Astrocyte of the spinal cord (primary cell): Measurements from ENCODE around the gene PEAK3.

Experiments used
- DNase-seq: peaks from one replicate; pipeline ENCODE4 v3.0.0; 2011; ENCODE audit warnings: low read depth, low spot score
- H3K4me3 ChIP-seq: 2 replicates; pipeline ENCODE4 v1.5.1; 2011; ENCODE audit warnings: low read depth, mild to moderate bottlenecking, low read length, moderate library complexity
- in situ Hi-C: cut with HindIII; loops from 2 replicates; pipeline ENCODE4 v1.10.0; 2017; ENCODE audit warnings: low sequenced_read_pairs
- TF ChIP-seq, protein P1 (sequence below): IDR thresholded peaks from 2 replicates; pipeline ENCODE4 v1.5.1; 2012; ENCODE audit warnings: low read depth, mild to moderate bottlenecking, low read length, inconsistent platforms

PEAK3 gene

DNA sequence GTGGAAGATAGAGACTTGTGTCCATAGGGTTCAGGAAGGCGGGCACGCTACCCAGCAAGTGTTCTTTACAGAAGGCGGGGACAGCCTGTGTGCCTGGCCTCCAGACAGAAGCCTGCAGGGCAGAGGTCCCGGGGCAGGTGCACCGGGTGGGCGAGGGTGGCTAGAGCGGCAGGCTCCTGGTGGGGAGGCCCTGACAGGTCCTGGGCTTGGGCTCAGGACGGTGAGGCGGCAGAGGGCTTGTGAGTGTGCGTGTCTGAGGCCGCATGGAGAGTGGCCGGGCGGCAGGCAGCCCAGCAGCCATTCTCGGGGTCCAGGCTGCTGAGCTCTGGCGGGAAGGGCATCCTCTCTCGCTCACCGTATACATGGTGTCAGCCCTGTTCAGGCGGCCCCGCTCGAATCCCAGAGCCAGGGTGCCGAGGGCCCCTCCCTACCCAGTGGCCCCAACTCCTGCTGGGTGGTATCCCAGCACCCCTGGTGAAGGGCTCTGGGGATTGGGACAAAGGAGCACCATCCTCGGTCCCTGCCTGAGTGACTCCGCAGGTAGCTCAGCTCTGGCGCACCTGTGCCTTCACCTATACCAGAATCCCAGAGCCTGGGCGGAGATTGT lies 35.9 kb downstream of the PEAK3 start:
- in situ Hi-C loops = no loop called here
- DNase-seq = no peak
- no peak overlapping the region for H3K4me3 ChIP-seq
- TF ChIP-seq, protein P1, sequence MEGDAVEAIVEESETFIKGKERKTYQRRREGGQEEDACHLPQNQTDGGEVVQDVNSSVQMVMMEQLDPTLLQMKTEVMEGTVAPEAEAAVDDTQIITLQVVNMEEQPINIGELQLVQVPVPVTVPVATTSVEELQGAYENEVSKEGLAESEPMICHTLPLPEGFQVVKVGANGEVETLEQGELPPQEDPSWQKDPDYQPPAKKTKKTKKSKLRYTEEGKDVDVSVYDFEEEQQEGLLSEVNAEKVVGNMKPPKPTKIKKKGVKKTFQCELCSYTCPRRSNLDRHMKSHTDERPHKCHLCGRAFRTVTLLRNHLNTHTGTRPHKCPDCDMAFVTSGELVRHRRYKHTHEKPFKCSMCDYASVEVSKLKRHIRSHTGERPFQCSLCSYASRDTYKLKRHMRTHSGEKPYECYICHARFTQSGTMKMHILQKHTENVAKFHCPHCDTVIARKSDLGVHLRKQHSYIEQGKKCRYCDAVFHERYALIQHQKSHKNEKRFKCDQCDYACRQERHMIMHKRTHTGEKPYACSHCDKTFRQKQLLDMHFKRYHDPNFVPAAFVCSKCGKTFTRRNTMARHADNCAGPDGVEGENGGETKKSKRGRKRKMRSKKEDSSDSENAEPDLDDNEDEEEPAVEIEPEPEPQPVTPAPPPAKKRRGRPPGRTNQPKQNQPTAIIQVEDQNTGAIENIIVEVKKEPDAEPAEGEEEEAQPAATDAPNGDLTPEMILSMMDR = no peak

DNA sequence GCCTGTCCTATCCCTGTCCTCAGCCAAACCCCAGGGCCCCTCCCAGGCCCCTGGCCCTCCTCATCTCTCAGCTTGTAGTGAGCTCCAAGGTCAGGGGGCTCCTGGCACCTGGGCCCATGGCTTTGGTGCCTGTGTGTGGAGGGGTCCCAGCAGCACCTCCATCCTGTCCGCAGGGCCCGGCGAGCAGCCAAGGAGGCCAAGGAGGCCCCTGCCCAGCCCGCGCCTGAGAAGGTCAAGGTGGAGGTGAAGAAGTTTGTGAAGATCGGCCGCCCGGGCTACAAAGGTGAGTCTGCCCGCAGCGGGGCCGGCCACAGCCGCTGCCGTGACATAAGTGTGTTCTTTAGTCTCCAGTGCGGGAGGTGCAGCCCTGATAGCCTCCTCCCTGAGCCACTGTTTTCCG lies 36.7 kb downstream of the PEAK3 start:
- no peak overlapping the region for H3K4me3 ChIP-seq
- DNase-seq = no peak
- TF ChIP-seq, protein P1 = no peak
- in situ Hi-C loops = no loop called here

DNA sequence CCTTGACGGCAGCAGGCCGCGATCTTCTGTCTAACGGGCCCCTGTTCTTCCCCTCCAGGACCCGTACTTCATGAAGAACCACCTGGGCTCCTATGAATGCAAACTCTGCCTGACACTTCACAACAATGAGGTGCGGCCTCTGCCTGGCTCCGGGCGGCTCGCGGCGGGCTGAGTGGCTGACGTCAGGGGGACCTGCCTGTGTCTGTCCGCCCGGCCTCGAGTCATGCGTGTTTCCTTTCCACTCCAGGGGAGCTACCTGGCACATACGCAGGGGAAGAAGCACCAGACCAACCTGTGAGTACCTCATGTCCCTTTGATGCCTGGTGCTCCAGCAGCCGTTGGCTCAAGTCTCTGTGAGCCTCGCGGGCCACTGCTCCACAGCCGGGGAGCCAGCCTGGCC lies 37.5 kb downstream of the PEAK3 start:
- in situ Hi-C loops = no loop called here
- no peak for DNase-seq
- TF ChIP-seq, protein P1 = no peak
- no peak overlapping the region for H3K4me3 ChIP-seq

DNA sequence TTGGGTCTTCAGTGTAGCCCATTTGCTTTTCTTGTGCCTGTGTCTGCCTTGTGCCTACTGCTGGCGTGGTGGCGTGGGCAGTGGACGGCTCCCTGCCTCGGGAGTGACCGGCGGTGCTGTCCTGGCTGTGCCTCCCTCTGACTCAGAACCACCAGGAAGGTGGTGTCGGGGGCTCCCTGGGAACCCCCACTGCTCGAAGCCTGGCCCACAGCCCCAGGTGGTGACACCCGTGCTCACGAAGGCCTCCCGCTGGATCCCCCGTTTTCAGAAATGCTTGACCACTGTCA lies 37.9 kb downstream of the PEAK3 start:
- TF ChIP-seq, protein P1 = no peak
- no peak overlapping the region for H3K4me3 ChIP-seq
- in situ Hi-C loops = no loop called here
- no peak for DNase-seq

DNA sequence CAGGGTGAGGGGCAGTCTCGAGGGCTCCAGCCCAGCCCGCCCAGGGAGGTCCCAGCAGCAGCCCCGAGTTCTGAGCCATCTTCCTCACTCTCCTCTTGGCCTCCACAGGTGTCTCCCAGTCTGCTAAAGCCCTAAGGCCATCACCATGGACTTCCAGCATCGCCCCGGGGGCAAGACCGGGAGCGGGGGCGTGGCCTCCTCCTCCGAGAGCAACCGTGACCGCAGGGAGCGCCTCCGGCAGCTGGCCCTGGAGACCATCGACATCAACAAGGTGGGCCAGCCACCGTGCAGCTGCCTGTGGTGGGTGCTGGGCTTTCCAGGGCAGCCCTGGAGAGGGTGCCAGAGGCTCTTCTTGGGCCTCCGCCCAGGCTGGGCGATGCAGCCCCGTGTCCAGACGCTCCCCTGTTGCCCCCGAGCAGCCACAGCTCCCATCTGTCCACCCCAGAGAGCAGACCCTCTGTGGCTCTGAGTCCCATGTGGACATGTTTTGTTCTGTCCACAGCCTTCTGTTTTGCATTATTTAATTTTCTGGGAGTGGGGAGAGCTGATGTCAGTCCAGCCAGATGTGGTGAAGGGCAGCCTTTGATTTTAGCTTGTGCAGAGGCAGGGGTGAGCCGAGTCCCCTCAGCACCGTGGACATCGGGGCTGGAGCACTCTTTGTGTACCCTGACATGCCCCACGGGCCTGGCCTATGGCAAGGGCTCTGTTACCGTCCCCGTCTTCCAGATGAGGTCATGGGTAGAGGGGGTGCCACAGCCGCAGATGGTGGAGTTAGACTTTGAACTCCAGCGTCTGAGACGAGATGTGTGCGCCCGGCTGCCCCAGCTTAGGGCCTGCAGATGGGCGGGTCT lies 38.5 kb downstream of the PEAK3 start:
- DNase-seq = no peak
- TF ChIP-seq, protein P1 = no peak
- H3K4me3 ChIP-seq = no peak overlapping the region
- in situ Hi-C loops = no loop called here

DNA sequence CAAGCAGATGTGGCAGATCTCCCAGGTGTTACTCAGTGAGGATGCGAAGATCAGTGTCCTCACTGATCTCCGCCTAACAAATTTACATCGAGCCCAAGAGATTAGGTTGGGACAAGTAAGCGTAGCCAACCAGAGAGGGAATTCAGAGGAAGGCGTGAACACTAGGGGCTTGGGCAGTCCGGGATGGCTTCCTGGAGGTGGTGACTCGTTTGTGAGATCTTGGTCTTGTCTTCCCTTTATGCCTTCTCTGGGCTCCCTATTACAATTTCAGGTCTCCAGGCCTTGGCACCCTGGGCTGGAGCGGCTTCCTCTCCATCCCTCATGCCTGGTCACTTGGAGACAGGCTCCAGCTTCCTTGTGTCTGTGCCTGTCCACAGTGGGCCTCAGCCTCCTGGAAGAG lies 39.2 kb downstream of the PEAK3 start:
- no peak for DNase-seq
- TF ChIP-seq, protein P1 = no peak
- no peak overlapping the region for H3K4me3 ChIP-seq
- in situ Hi-C loops = no loop called here
